ENCODE measurements around the gene DNER. TPM values are rescaled to one million over a fixed set of nuclear protein-coding genes. Genes with fewer than 3 reads are reported as not detected.

Gene DNER
- total RNA-seq, 1 donor from 2014 or later: not detected

DNA sequence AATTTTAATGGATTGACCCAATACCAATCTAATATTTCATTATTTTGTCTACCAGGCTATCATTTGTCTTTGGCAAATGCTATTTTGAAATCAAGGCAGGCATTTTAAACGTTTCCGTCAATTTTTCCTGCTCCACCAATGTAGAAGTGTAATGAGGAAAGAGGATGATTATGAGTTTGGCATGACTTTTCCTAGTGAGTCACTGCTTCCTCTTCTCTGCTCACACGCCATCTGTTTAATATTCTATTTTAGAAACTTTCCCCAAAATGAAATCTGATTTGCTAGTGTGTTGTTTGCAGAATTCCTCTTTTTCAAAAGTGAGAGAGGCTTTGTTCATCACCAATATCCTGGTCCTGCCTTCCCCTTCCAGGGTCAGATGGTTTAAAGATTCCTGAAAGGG, 400.8 kb downstream of the DNER start:
- CTCF ChIA-PET: no interaction called here
- H3K36me3 Mint-ChIP-seq (ENCODE audit: low read depth): no peaks in the 10 kb centered on the region
- ATAC-seq (ENCODE audit: low read depth) (no peak), DNase-seq (no peak)
- no peaks in the 10 kb centered on the region for H3K9me3 Mint-ChIP-seq
- H3K27ac Mint-ChIP-seq: no peak overlapping the region
- H3K4me1 Mint-ChIP-seq: no peaks in the 10 kb centered on the region
- TF ChIP-seq, protein P1, sequence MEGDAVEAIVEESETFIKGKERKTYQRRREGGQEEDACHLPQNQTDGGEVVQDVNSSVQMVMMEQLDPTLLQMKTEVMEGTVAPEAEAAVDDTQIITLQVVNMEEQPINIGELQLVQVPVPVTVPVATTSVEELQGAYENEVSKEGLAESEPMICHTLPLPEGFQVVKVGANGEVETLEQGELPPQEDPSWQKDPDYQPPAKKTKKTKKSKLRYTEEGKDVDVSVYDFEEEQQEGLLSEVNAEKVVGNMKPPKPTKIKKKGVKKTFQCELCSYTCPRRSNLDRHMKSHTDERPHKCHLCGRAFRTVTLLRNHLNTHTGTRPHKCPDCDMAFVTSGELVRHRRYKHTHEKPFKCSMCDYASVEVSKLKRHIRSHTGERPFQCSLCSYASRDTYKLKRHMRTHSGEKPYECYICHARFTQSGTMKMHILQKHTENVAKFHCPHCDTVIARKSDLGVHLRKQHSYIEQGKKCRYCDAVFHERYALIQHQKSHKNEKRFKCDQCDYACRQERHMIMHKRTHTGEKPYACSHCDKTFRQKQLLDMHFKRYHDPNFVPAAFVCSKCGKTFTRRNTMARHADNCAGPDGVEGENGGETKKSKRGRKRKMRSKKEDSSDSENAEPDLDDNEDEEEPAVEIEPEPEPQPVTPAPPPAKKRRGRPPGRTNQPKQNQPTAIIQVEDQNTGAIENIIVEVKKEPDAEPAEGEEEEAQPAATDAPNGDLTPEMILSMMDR (IDR thresholded peaks at IDR 0.05): no peak
- POLR2A ChIA-PET: no interaction called here
- no peak overlapping the region for H3K4me3 Mint-ChIP-seq
- no peaks in the 10 kb centered on the region for H3K27me3 Mint-ChIP-seq
- intact Hi-C loops (cut with micrococcal nuclease): no loop called here

Other genes with a start within 250 kb of the DNER start
- gene TRIP12, start 207.5 kb upstream of the DNER start, total RNA-seq: 255 and 272 TPM in 2 replicates
- gene FBXO36, start 207.9 kb upstream of the DNER start, total RNA-seq: 0.78 and 0.89 TPM in 2 replicates